ENCODE results near the gene FAM72D.
"Not testable (repeated sequence)": the region's sequence is repeated elsewhere in the genome, so short reads cannot be mapped to it uniquely, and the experiment has no call there.

The FAM72D gene

GRCh38 chr1:145093517-145094149 is 2.1 kb upstream of the FAM72D start:
- DNase-seq: not testable (repeated sequence)

GRCh38 chr1:145094655-145095211 is 1.0 kb upstream of the FAM72D start:
- not testable (repeated sequence) for DNase-seq

- DNase-seq: not testable (repeated sequence)
Measured at GRCh38 chr1:145101725-145102124, 6.0 kb downstream of the FAM72D start.

- DNase-seq: not testable (repeated sequence)
Measured at GRCh38 chr1:145103294-145103693, 7.5 kb downstream of the FAM72D start.

GRCh38 chr1:145111674-145112073 is 15.9 kb downstream of the FAM72D start:
- DNase-seq: not testable (repeated sequence)

GRCh38 chr1:145112703-145113102 is 16.9 kb downstream of the FAM72D start:
- not testable (repeated sequence) for DNase-seq

- not testable (repeated sequence) for DNase-seq
Measured at GRCh38 chr1:145114560-145115057, 18.8 kb downstream of the FAM72D start.

GRCh38 chr1:145115587-145116493 is 20.1 kb downstream of the FAM72D start:
- DNase-seq: not testable (repeated sequence)

GRCh38 chr1:145119842-145120241 is 24.1 kb downstream of the FAM72D start:
- not testable (repeated sequence) for DNase-seq

- DNase-seq: not testable (repeated sequence)
Measured at GRCh38 chr1:145122344-145123061, 26.7 kb downstream of the FAM72D start.

- DNase-seq: not testable (repeated sequence)
Measured at GRCh38 chr1:145123062-145123395, 27.3 kb downstream of the FAM72D start.

- not testable (repeated sequence) for DNase-seq
Measured at GRCh38 chr1:145123992-145124641, 28.3 kb downstream of the FAM72D start.

- DNase-seq: not testable (repeated sequence)
Measured at GRCh38 chr1:145125112-145125511, 29.3 kb downstream of the FAM72D start.

GRCh38 chr1:145127144-145127543 is 31.4 kb downstream of the FAM72D start:
- not testable (repeated sequence) for DNase-seq

- not testable (repeated sequence) for DNase-seq
Measured at GRCh38 chr1:145128697-145129469, 33.1 kb downstream of the FAM72D start.

- not testable (repeated sequence) for DNase-seq
Measured at GRCh38 chr1:145134476-145134875, 38.7 kb downstream of the FAM72D start.

- DNase-seq: not testable (repeated sequence)
Measured at GRCh38 chr1:145140549-145140948, 44.8 kb downstream of the FAM72D start.

- not testable (repeated sequence) for DNase-seq
Measured at GRCh38 chr1:145144264-145144913, 48.6 kb downstream of the FAM72D start.

GRCh38 chr1:145146308-145146707 is 50.5 kb downstream of the FAM72D start:
- not testable (repeated sequence) for DNase-seq

GRCh38 chr1:145147172-145147571 is 51.4 kb downstream of the FAM72D start:
- not testable (repeated sequence) for DNase-seq

- DNase-seq: not testable (repeated sequence)
Measured at GRCh38 chr1:145155421-145155820, 59.6 kb downstream of the FAM72D start.
